ENCODE data around the gene SMIM13.
A peak's percentile ranks its signal among the peaks of the same experiment; 100 is the strongest.

SMIM13 gene

GRCh38 chr6:11155589-11155988 lies 62.0 kb downstream of the SMIM13 start:
- no peak for DNase-seq (ENCODE audit: low spot score)

GRCh38 chr6:11160199-11160598 lies 66.6 kb downstream of the SMIM13 start:
- DNase-seq (ENCODE audit: low spot score), result no peak

- DNase-seq (ENCODE audit: low spot score), result no peak
Measured at GRCh38 chr6:11161031-11161956, 67.7 kb downstream of the SMIM13 start.

- DNase-seq (ENCODE audit: low spot score), result no peak
Measured at GRCh38 chr6:11162262-11162661, 68.6 kb downstream of the SMIM13 start.

GRCh38 chr6:11163932-11164331 lies 70.3 kb downstream of the SMIM13 start:
- no peak for DNase-seq (ENCODE audit: low spot score)

- DNase-seq (ENCODE audit: low spot score), result no peak
Measured at GRCh38 chr6:11164717-11165646, 71.3 kb downstream of the SMIM13 start.

- no peak for DNase-seq (ENCODE audit: low spot score)
Measured at GRCh38 chr6:11166948-11167347, 73.3 kb downstream of the SMIM13 start.

GRCh38 chr6:11168091-11168635 lies 74.5 kb downstream of the SMIM13 start:
- no peak for DNase-seq (ENCODE audit: low spot score)

- DNase-seq (ENCODE audit: low spot score), result no peak
Measured at GRCh38 chr6:11171952-11172351, 78.3 kb downstream of the SMIM13 start.

- peak; percentile 78 for DNase-seq (ENCODE audit: low spot score)
Measured at GRCh38 chr6:11172501-11173327, 79.1 kb downstream of the SMIM13 start.

- DNase-seq (ENCODE audit: low spot score), result no peak
Measured at GRCh38 chr6:11174242-11174611, 80.6 kb downstream of the SMIM13 start.

GRCh38 chr6:11177271-11177670 lies 83.6 kb downstream of the SMIM13 start:
- no peak for DNase-seq (ENCODE audit: low spot score)

- no peak for DNase-seq (ENCODE audit: low spot score)
Measured at GRCh38 chr6:11179088-11179418, 85.4 kb downstream of the SMIM13 start.

- DNase-seq (ENCODE audit: low spot score), result no peak
Measured at GRCh38 chr6:11179419-11180202, 86.0 kb downstream of the SMIM13 start.

- DNase-seq (ENCODE audit: low spot score), result no peak
Measured at GRCh38 chr6:11181478-11182136, 88.0 kb downstream of the SMIM13 start.

- DNase-seq (ENCODE audit: low spot score), result no peak
Measured at GRCh38 chr6:11183761-11184362, 90.2 kb downstream of the SMIM13 start.

GRCh38 chr6:11185204-11185842 lies 91.7 kb downstream of the SMIM13 start:
- DNase-seq (ENCODE audit: low spot score), result no peak

- no peak for DNase-seq (ENCODE audit: low spot score)
Measured at GRCh38 chr6:11187301-11187700, 93.7 kb downstream of the SMIM13 start.

All from NAMALWA (cell line).